Hepatocyte (in vitro differentiated cells): ENCODE measurements around the gene POU3F3.

Experiments
- EZH2phosphoT487 ChIP-seq: fragments of 200-600 bp; sonication (generic); IDR thresholded peaks from one replicate; pipeline ENCODE4 v1.6.1; 2018; ENCODE audit warnings: antibody characterized with exemption, mild to moderate bottlenecking, low read depth, moderate library complexity; ENCODE audit not compliant: unreplicated experiment, severe bottlenecking
- TF ChIP-seq, protein P1 (sequence below): fragments of 200-600 bp; sonication (generic); IDR thresholded peaks from 2 replicates; pipeline ENCODE4 v1.5.1; 2016; ENCODE audit warnings: antibody characterized with exemption, mild to moderate bottlenecking; ENCODE audit not compliant: poor library complexity

DNA sequence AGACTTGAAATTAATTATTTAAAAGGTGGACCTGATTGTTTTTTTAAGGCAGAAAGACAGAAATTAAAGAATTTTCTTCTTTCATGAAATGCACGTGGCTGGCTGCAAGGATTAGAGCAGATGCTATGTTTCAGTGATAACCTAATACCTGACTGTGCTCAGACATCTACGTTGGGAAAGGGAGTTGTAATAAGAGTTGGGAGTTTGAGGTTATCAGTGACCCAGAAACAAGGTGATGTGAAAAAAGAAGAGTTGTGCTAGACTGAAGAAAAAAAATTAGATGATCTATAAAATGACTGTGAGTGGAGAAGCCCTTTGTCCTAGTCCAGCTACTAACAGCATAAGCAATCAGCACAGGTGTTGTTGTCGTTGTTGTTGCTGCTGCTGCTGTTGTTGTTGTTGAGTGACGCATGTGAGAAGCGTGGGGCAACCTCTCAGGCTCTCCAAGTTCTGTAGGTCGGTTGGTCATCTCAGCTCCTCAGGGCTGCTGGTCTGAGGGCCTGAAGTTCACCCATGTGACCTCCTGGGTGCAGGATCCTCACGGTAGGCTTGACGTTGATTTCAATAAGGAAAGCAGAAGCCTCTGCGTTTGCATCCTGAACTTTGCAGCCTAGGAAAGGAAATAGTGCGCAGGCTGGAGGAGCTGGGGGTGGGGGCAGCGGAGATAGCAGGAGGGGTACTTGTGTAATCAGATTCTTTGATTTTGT, 7.6 kb downstream of the POU3F3 start:
- TF ChIP-seq, protein P1, sequence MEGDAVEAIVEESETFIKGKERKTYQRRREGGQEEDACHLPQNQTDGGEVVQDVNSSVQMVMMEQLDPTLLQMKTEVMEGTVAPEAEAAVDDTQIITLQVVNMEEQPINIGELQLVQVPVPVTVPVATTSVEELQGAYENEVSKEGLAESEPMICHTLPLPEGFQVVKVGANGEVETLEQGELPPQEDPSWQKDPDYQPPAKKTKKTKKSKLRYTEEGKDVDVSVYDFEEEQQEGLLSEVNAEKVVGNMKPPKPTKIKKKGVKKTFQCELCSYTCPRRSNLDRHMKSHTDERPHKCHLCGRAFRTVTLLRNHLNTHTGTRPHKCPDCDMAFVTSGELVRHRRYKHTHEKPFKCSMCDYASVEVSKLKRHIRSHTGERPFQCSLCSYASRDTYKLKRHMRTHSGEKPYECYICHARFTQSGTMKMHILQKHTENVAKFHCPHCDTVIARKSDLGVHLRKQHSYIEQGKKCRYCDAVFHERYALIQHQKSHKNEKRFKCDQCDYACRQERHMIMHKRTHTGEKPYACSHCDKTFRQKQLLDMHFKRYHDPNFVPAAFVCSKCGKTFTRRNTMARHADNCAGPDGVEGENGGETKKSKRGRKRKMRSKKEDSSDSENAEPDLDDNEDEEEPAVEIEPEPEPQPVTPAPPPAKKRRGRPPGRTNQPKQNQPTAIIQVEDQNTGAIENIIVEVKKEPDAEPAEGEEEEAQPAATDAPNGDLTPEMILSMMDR, result no peak
- no peak for TF ChIP-seq EZH2phosphoT487
